Activated naive CD8-positive, alpha-beta T cell treated with anti-CD3 and anti-CD28 coated beads, Interleukin-2, amount 50 U/mL, for 24 hours (primary cell): ENCODE measurements around the gene LRRC4C.

Experiments used
- ATAC-seq: fragments of 150-1000 bp; cut with Tn5 transposase; one replicate; pipeline ENCODE4 v1.10.0; 2021
- DNase-seq: peaks from one replicate; pipeline ENCODE4 v3.0.0; 2021
- H3K27ac Mint-ChIP-seq: one replicate; pipeline ENCODE4 v1.8.0; 2021; ENCODE audit warnings: mild to moderate bottlenecking, mixed read lengths
- H3K27me3 Mint-ChIP-seq: one replicate; pipeline ENCODE4 v1.8.0; 2021; ENCODE audit warnings: mixed read lengths
- H3K36me3 Mint-ChIP-seq: one replicate; pipeline ENCODE4 v1.8.0; 2021; ENCODE audit warnings: low read depth, mixed read lengths
- H3K4me1 Mint-ChIP-seq: one replicate; pipeline ENCODE4 v1.8.0; 2021; ENCODE audit warnings: mixed read lengths
- H3K4me3 Mint-ChIP-seq: one replicate; pipeline ENCODE4 v1.8.0; 2021; ENCODE audit warnings: mild to moderate bottlenecking, moderate library complexity, mixed read lengths
- H3K9me3 Mint-ChIP-seq: one replicate; pipeline ENCODE4 v1.8.0; 2021; ENCODE audit warnings: mixed read lengths

LRRC4C gene

GRCh38 chr11:41323446-41323845 lies 136.0 kb downstream of the LRRC4C start:
- no peak overlapping the region for H3K4me3 Mint-ChIP-seq
- H3K4me1 Mint-ChIP-seq: no peaks in the 10 kb centered on the region
- no peak for ATAC-seq
- no peak for DNase-seq
- H3K36me3 Mint-ChIP-seq: no peaks in the 10 kb centered on the region
- no peaks in the 10 kb centered on the region for H3K27me3 Mint-ChIP-seq
- peaks cover 14% of the 10 kb centered on the region for H3K9me3 Mint-ChIP-seq
- no peak overlapping the region for H3K27ac Mint-ChIP-seq

GRCh38 chr11:41320653-41321052 lies 138.8 kb downstream of the LRRC4C start:
- DNase-seq (no peak), ATAC-seq (no peak)
- no peaks in the 10 kb centered on the region for H3K4me1 Mint-ChIP-seq
- H3K27ac Mint-ChIP-seq: no peak overlapping the region
- peaks cover 10% of the 10 kb centered on the region for H3K9me3 Mint-ChIP-seq
- no peak overlapping the region for H3K4me3 Mint-ChIP-seq
- no peaks in the 10 kb centered on the region for H3K27me3 Mint-ChIP-seq
- H3K36me3 Mint-ChIP-seq: no peaks in the 10 kb centered on the region

GRCh38 chr11:41320238-41320637 lies 139.2 kb downstream of the LRRC4C start:
- ATAC-seq: no peak
- Mint-ChIP-seq H3K4me3 (no peak overlapping the region), H3K4me1 (no peaks in the 10 kb centered on the region), H3K9me3 (peaks cover 8% of the 10 kb centered on the region), H3K27ac (no peak overlapping the region), H3K36me3 (no peaks in the 10 kb centered on the region), H3K27me3 (no peaks in the 10 kb centered on the region)
- no peak for DNase-seq

GRCh38 chr11:41319434-41319833 lies 140.0 kb downstream of the LRRC4C start:
- Mint-ChIP-seq H3K4me1 (no peaks in the 10 kb centered on the region), H3K36me3 (no peaks in the 10 kb centered on the region), H3K9me3 (peaks cover 8% of the 10 kb centered on the region), H3K4me3 (no peak overlapping the region), H3K27ac (no peak overlapping the region), H3K27me3 (no peaks in the 10 kb centered on the region)
- ATAC-seq: no peak
- DNase-seq: no peak

GRCh38 chr11:41316751-41317150 lies 142.7 kb downstream of the LRRC4C start:
- no peak for ATAC-seq
- no peak for DNase-seq
- no peaks in the 10 kb centered on the region for H3K4me1 Mint-ChIP-seq
- H3K27ac Mint-ChIP-seq: no peak overlapping the region
- no peaks in the 10 kb centered on the region for H3K36me3 Mint-ChIP-seq
- no peak overlapping the region for H3K4me3 Mint-ChIP-seq
- peaks cover 8% of the 10 kb centered on the region for H3K9me3 Mint-ChIP-seq
- H3K27me3 Mint-ChIP-seq: no peaks in the 10 kb centered on the region

- DNase-seq: no peak
- H3K27ac Mint-ChIP-seq: no peak overlapping the region
- H3K9me3 Mint-ChIP-seq: peaks cover 6% of the 10 kb centered on the region
- no peaks in the 10 kb centered on the region for H3K36me3 Mint-ChIP-seq
- no peak overlapping the region for H3K4me3 Mint-ChIP-seq
- no peak for ATAC-seq
- no peaks in the 10 kb centered on the region for H3K4me1 Mint-ChIP-seq
- no peaks in the 10 kb centered on the region for H3K27me3 Mint-ChIP-seq
Measured at GRCh38 chr11:41313226-41313625, 146.2 kb downstream of the LRRC4C start.

- peaks cover 10% of the 10 kb centered on the region for H3K9me3 Mint-ChIP-seq
- H3K27me3 Mint-ChIP-seq: no peaks in the 10 kb centered on the region
- H3K36me3 Mint-ChIP-seq: no peaks in the 10 kb centered on the region
- no peak overlapping the region for H3K4me3 Mint-ChIP-seq
- H3K4me1 Mint-ChIP-seq: no peaks in the 10 kb centered on the region
- DNase-seq (no peak), ATAC-seq (no peak)
- H3K27ac Mint-ChIP-seq: no peak overlapping the region
Measured at GRCh38 chr11:41309716-41310115, 149.7 kb downstream of the LRRC4C start.

- H3K4me1 Mint-ChIP-seq: no peaks in the 10 kb centered on the region
- peaks cover 10% of the 10 kb centered on the region for H3K9me3 Mint-ChIP-seq
- ATAC-seq (no peak), DNase-seq (no peak)
- H3K4me3 Mint-ChIP-seq: no peak overlapping the region
- no peaks in the 10 kb centered on the region for H3K36me3 Mint-ChIP-seq
- no peaks in the 10 kb centered on the region for H3K27me3 Mint-ChIP-seq
- no peak overlapping the region for H3K27ac Mint-ChIP-seq
Measured at GRCh38 chr11:41309111-41309522, 150.3 kb downstream of the LRRC4C start.

- H3K4me1 Mint-ChIP-seq: no peaks in the 10 kb centered on the region
- no peak for ATAC-seq
- no peak for DNase-seq
- no peaks in the 10 kb centered on the region for H3K36me3 Mint-ChIP-seq
- no peak overlapping the region for H3K4me3 Mint-ChIP-seq
- H3K27me3 Mint-ChIP-seq: no peaks in the 10 kb centered on the region
- H3K27ac Mint-ChIP-seq: no peak overlapping the region
- peaks cover 10% of the 10 kb centered on the region for H3K9me3 Mint-ChIP-seq
Measured at GRCh38 chr11:41308286-41308685, 151.2 kb downstream of the LRRC4C start.

- no peaks in the 10 kb centered on the region for H3K4me1 Mint-ChIP-seq
- ATAC-seq (no peak), DNase-seq (no peak)
- H3K4me3 Mint-ChIP-seq: no peak overlapping the region
- no peak overlapping the region for H3K27ac Mint-ChIP-seq
- no peaks in the 10 kb centered on the region for H3K27me3 Mint-ChIP-seq
- peaks cover 10% of the 10 kb centered on the region for H3K9me3 Mint-ChIP-seq
- H3K36me3 Mint-ChIP-seq: no peaks in the 10 kb centered on the region
Measured at GRCh38 chr11:41307296-41308080, 152.0 kb downstream of the LRRC4C start.

GRCh38 chr11:41306431-41306830 lies 153.0 kb downstream of the LRRC4C start:
- Mint-ChIP-seq H3K27me3 (no peaks in the 10 kb centered on the region), H3K36me3 (no peaks in the 10 kb centered on the region), H3K4me1 (no peaks in the 10 kb centered on the region), H3K4me3 (no peak overlapping the region), H3K9me3 (peaks cover 10% of the 10 kb centered on the region), H3K27ac (no peak overlapping the region)
- no peak for ATAC-seq
- no peak for DNase-seq

- DNase-seq (no peak), ATAC-seq (no peak)
- Mint-ChIP-seq H3K36me3 (no peaks in the 10 kb centered on the region), H3K27ac (no peak overlapping the region), H3K27me3 (no peaks in the 10 kb centered on the region), H3K9me3 (peaks cover 2% of the 10 kb centered on the region), H3K4me1 (no peaks in the 10 kb centered on the region), H3K4me3 (no peak overlapping the region)
Measured at GRCh38 chr11:41301023-41301422, 158.4 kb downstream of the LRRC4C start.

GRCh38 chr11:41289408-41289807 lies 170.0 kb downstream of the LRRC4C start:
- ATAC-seq: no peak
- Mint-ChIP-seq H3K27me3 (no peaks in the 10 kb centered on the region), H3K4me1 (no peaks in the 10 kb centered on the region), H3K36me3 (no peaks in the 10 kb centered on the region), H3K9me3 (no peaks in the 10 kb centered on the region), H3K4me3 (no peak overlapping the region), H3K27ac (no peak overlapping the region)
- no peak for DNase-seq

- H3K4me1 Mint-ChIP-seq: no peaks in the 10 kb centered on the region
- no peak overlapping the region for H3K27ac Mint-ChIP-seq
- DNase-seq (no peak), ATAC-seq (no peak)
- no peak overlapping the region for H3K4me3 Mint-ChIP-seq
- no peaks in the 10 kb centered on the region for H3K9me3 Mint-ChIP-seq
- H3K36me3 Mint-ChIP-seq: no peaks in the 10 kb centered on the region
- H3K27me3 Mint-ChIP-seq: no peaks in the 10 kb centered on the region
Measured at GRCh38 chr11:41286751-41287150, 172.7 kb downstream of the LRRC4C start.

- no peaks in the 10 kb centered on the region for H3K4me1 Mint-ChIP-seq
- H3K36me3 Mint-ChIP-seq: no peaks in the 10 kb centered on the region
- DNase-seq (no peak), ATAC-seq (no peak)
- no peak overlapping the region for H3K4me3 Mint-ChIP-seq
- peaks cover 6% of the 10 kb centered on the region for H3K9me3 Mint-ChIP-seq
- H3K27ac Mint-ChIP-seq: no peak overlapping the region
- no peaks in the 10 kb centered on the region for H3K27me3 Mint-ChIP-seq
Measured at GRCh38 chr11:41284354-41284753, 175.1 kb downstream of the LRRC4C start.
